ENCODE results near the gene PPP1R9A.

Gene PPP1R9A

GRCh38 chr7:95052566-95053094 is 145.2 kb downstream of the PPP1R9A start:
- TF ChIP-seq POLR2A (IDR thresholded peaks at IDR 0.05; ENCODE audit: low read length) (no peak), GATA1 (IDR thresholded peaks at IDR 0.05; ENCODE audit: low read depth, low read length) (no peak)
- DNase-seq, result no peak

- no peak for DNase-seq
- TF ChIP-seq GATA1 (IDR thresholded peaks at IDR 0.05; ENCODE audit: low read depth, low read length) (no peak), POLR2A (IDR thresholded peaks at IDR 0.05; ENCODE audit: low read length) (no peak)
Measured at GRCh38 chr7:95054386-95054785, 147.0 kb downstream of the PPP1R9A start.

GRCh38 chr7:95055295-95055694 is 147.9 kb downstream of the PPP1R9A start:
- TF ChIP-seq POLR2A (IDR thresholded peaks at IDR 0.05; ENCODE audit: low read length), result no peak
- no peak for TF ChIP-seq GATA1 (IDR thresholded peaks at IDR 0.05; ENCODE audit: low read depth, low read length)
- no peak for DNase-seq

GRCh38 chr7:95056107-95056739 is 148.8 kb downstream of the PPP1R9A start:
- TF ChIP-seq POLR2A (IDR thresholded peaks at IDR 0.05; ENCODE audit: low read length) (no peak), GATA1 (IDR thresholded peaks at IDR 0.05; ENCODE audit: low read depth, low read length) (no peak)
- DNase-seq, result no peak

- no peak for TF ChIP-seq POLR2A (IDR thresholded peaks at IDR 0.05; ENCODE audit: low read length)
- TF ChIP-seq GATA1 (IDR thresholded peaks at IDR 0.05; ENCODE audit: low read depth, low read length), result no peak
- DNase-seq, result no peak
Measured at GRCh38 chr7:95056901-95057300, 149.5 kb downstream of the PPP1R9A start.

GRCh38 chr7:95059842-95060313 is 152.5 kb downstream of the PPP1R9A start:
- TF ChIP-seq GATA1 (IDR thresholded peaks at IDR 0.05; ENCODE audit: low read depth, low read length), result no peak
- no peak for TF ChIP-seq POLR2A (IDR thresholded peaks at IDR 0.05; ENCODE audit: low read length)
- DNase-seq, result no peak

GRCh38 chr7:95062901-95063300 is 155.5 kb downstream of the PPP1R9A start:
- DNase-seq, result no peak

GRCh38 chr7:95066737-95067530 is 159.5 kb downstream of the PPP1R9A start:
- TF ChIP-seq POLR2A (IDR thresholded peaks at IDR 0.05; ENCODE audit: low read length) (no peak), GATA1 (IDR thresholded peaks at IDR 0.05; ENCODE audit: low read depth, low read length) (no peak)
- no peak for DNase-seq

More at GRCh38 chr7:95062901-95063300, 155.5 kb downstream of the PPP1R9A start:
- no peak for TF ChIP-seq GATA1 (IDR thresholded peaks at IDR 0.05; ENCODE audit: low read depth, low read length)
- no peak for TF ChIP-seq POLR2A (IDR thresholded peaks at IDR 0.05; ENCODE audit: low read length)

- TF ChIP-seq POLR2A (IDR thresholded peaks at IDR 0.05; ENCODE audit: low read length) (no peak), GATA1 (IDR thresholded peaks at IDR 0.05; ENCODE audit: low read depth, low read length) (no peak)
- no peak for DNase-seq
Measured at GRCh38 chr7:95088536-95089215, 181.3 kb downstream of the PPP1R9A start.

- TF ChIP-seq POLR2A (IDR thresholded peaks at IDR 0.05; ENCODE audit: low read length) (no peak), GATA1 (IDR thresholded peaks at IDR 0.05; ENCODE audit: low read depth, low read length) (no peak)
- DNase-seq, result no peak
Measured at GRCh38 chr7:95089414-95090315, 182.3 kb downstream of the PPP1R9A start.

GRCh38 chr7:95092324-95092723 is 184.9 kb downstream of the PPP1R9A start:
- DNase-seq, result no peak
- TF ChIP-seq POLR2A (IDR thresholded peaks at IDR 0.05; ENCODE audit: low read length) (no peak), GATA1 (IDR thresholded peaks at IDR 0.05; ENCODE audit: low read depth, low read length) (no peak)

- no peak for DNase-seq
- no peak for TF ChIP-seq POLR2A (IDR thresholded peaks at IDR 0.05; ENCODE audit: low read length)
- no peak for TF ChIP-seq GATA1 (IDR thresholded peaks at IDR 0.05; ENCODE audit: low read depth, low read length)
Measured at GRCh38 chr7:95095259-95095965, 188.0 kb downstream of the PPP1R9A start.

All from erythroblast (primary cell).